Testis (tissue), 2 donors: ENCODE data around the gene CARD10.

Experiments used
- CTCF ChIP-seq, 3 experiments: fragments of 450-650 bp in 2 of 3; fragments of 200-600 bp in 1 of 3; sonication (generic) in 1 of 3; IDR thresholded peaks; one replicate each; pipeline ENCODE4 v1.5.1; 2016 to 2019; ENCODE audit warnings: antibody characterized with exemption in 3 of 3, mild to moderate bottlenecking in 2 of 3, moderate library complexity in 1 of 3
- POLR2A ChIP-seq: fragments of 450-650 bp; IDR thresholded peaks from one replicate; pipeline ENCODE4 v1.6.1; 2017; ENCODE audit warnings: antibody characterized with exemption, mild to moderate bottlenecking, moderate library complexity

GRCh38 chr22:37462983-37463382 lies 56.2 kb downstream of the CARD10 start:
- TF ChIP-seq CTCF (IDR thresholded peaks at IDR 0.05): no peak
- no peak for TF ChIP-seq POLR2A
